ENCODE data around the gene PLOD3. TPM values are rescaled to one million over a fixed set of nuclear protein-coding genes. Genes with fewer than 3 reads are reported as not detected.

PLOD3 gene
- total RNA-seq, 1 experiment from 2014 or later, result 83.7 TPM

DNA sequence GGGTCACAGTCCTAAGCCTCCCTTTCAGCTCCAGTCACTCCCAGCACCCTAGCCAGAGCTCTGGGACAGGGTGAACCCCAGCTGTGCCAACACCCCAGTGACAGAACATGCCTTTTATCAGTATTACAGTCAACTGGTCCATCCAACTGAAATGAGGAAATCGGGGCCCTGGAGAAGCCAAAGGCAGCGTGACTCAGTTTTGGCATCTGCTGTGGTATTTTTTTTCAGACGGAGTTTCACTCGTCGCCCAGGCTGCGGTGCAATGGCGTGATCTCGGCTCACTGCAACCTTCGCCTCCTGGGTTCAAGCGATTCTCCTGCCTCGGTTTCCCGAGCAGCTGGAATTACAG lies 23.6 kb upstream of the PLOD3 start:
- H3K27ac ChIP-seq (ENCODE audit: low read depth, low read length), result no peak overlapping the region
- H3K4me1 ChIP-seq (ENCODE audit: control insufficient read depth in 1 of 2, insufficient read depth in 2 of 2, low read length in 2 of 2), result peaks cover 14 to 22% of the 10 kb centered on the region in 2 experiments
- ATAC-seq, result no peak
- no peak overlapping the region for H3K4me3 ChIP-seq (replicated peaks in 1 of 2; ENCODE audit: low read depth in 1 of 2, low read length in 2 of 2)
- no peaks in the 10 kb centered on the region for H3K27me3 ChIP-seq (ENCODE audit: insufficient read depth, low read length)
- ChIA-PET RAD21 (ENCODE audit: low non-redundant PET in 1 of 2, low total read pairs in 2 of 2, uncharacterized antibody in 2 of 2, unreplicated experiment in 2 of 2) (no interaction called here), CTCF (no interaction called here), POLR2A (no interaction called here)
- H3K9me3 ChIP-seq (ENCODE audit: control insufficient read depth in 1 of 2, insufficient read depth in 1 of 2, low read depth in 1 of 2, low read length in 2 of 2), result no peaks in the 10 kb centered on the region
- peaks cover 36% of the 10 kb centered on the region for H3K79me2 ChIP-seq (ENCODE audit: insufficient read depth, low read length)
- no peak overlapping the region for H3K9ac ChIP-seq (ENCODE audit: low read length)
- H3K9me2 ChIP-seq (ENCODE audit: insufficient read depth), result no peaks in the 10 kb centered on the region
- no peak overlapping the region for H2AFZ ChIP-seq (ENCODE audit: low read depth, low read length, poor library complexity, severe bottlenecking)
- intact Hi-C loops (cut with micrococcal nuclease), result no loop called here
- DNase-seq (ENCODE audit: low read depth, low spot score), result no peak
- no peak for TF ChIP-seq RAD21 (IDR thresholded peaks at IDR 0.05; ENCODE audit: low read depth)
- TF ChIP-seq ELF1 (IDR thresholded peaks at IDR 0.05; ENCODE audit: borderline replicate concordance, low read depth), result no peak
- TF ChIP-seq EGR1 (IDR thresholded peaks at IDR 0.05; ENCODE audit: low read depth), result no peak
- no peak for TF ChIP-seq CBX3 (IDR thresholded peaks at IDR 0.05; ENCODE audit: low read depth)
- no peak for TF ChIP-seq ZNF274 (IDR thresholded peaks at IDR 0.05; ENCODE audit: low read depth, low read length)
- TF ChIP-seq SIN3A (IDR thresholded peaks at IDR 0.05; ENCODE audit: low read depth), result no peak
- TF ChIP-seq ZFX (IDR thresholded peaks at IDR 0.05), result no peak
- TF ChIP-seq JUND (IDR thresholded peaks at IDR 0.05), result no peak
- TF ChIP-seq EZH2phosphoT487 (IDR thresholded peaks at IDR 0.05; ENCODE audit: borderline replicate concordance), result no peak
- TF ChIP-seq, protein P1, sequence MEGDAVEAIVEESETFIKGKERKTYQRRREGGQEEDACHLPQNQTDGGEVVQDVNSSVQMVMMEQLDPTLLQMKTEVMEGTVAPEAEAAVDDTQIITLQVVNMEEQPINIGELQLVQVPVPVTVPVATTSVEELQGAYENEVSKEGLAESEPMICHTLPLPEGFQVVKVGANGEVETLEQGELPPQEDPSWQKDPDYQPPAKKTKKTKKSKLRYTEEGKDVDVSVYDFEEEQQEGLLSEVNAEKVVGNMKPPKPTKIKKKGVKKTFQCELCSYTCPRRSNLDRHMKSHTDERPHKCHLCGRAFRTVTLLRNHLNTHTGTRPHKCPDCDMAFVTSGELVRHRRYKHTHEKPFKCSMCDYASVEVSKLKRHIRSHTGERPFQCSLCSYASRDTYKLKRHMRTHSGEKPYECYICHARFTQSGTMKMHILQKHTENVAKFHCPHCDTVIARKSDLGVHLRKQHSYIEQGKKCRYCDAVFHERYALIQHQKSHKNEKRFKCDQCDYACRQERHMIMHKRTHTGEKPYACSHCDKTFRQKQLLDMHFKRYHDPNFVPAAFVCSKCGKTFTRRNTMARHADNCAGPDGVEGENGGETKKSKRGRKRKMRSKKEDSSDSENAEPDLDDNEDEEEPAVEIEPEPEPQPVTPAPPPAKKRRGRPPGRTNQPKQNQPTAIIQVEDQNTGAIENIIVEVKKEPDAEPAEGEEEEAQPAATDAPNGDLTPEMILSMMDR (IDR thresholded peaks at IDR 0.05 in 2 of 3, conservative IDR thresholded peaks at IDR 0.05 in 1 of 3; ENCODE audit: borderline replicate concordance in 1 of 3, insufficient read depth in 1 of 3, low read depth in 2 of 3, low read length in 2 of 3), result no peak
- TF ChIP-seq YY1 (IDR thresholded peaks at IDR 0.05; ENCODE audit: extremely low read depth, insufficient replicate concordance, low read depth, low read length), result no peak
- TF ChIP-seq MAX (IDR thresholded peaks at IDR 0.05), result no peak
- TF ChIP-seq CEBPB (IDR thresholded peaks at IDR 0.05; ENCODE audit: low read depth), result no peak
- no peak for TF ChIP-seq POLR2AphosphoS5 (IDR thresholded peaks at IDR 0.05; ENCODE audit: low read depth, low read length)
- no peaks in the 10 kb centered on the region for H4K20me1 ChIP-seq (ENCODE audit: insufficient read depth)
- peaks cover 5 to 9% of the 10 kb centered on the region in 2 experiments; a peak in 2 of 4 replicates for H3K36me3 ChIP-seq (ENCODE audit: control insufficient read depth in 1 of 2, insufficient read depth in 2 of 2, low read length in 2 of 2)
- BruUV-seq (replicated peaks), result no TSS peak
- no peak overlapping the region for H3K4me2 ChIP-seq (ENCODE audit: low read length)

Measured in HCT116 (cell line).